ENCODE measurements around the gene BCAS3. TPM values are rescaled to one million over a fixed set of nuclear protein-coding genes. Genes with fewer than 3 reads are reported as not detected.

The BCAS3 gene
- total RNA-seq, 4 donors from 2014 or later = 18.2 to 60.6 (median 23.4) TPM

GRCh38 chr17:61385577-61386236 lies 708.1 kb downstream of the BCAS3 start:
- Histone ChIP-seq H3K4me1 (peaks cover 4 to 6% of the 10 kb centered on the region in 2 donors), H3K4me3 (no peak overlapping the region), H3K36me3 (no peaks in the 10 kb centered on the region), H3K27ac (no peak overlapping the region), H3K9me3 (no peaks in the 10 kb centered on the region), H3K27me3 (no peaks in the 10 kb centered on the region)
- in situ Hi-C loops (cut with MboI; ENCODE audit: low sequenced_read_pairs in 4 of 4) (loop anchor here (25.0 kb wide), 4 partner anchors 373 to 673 kb away; no protein-coding TSS in a partner anchor), intact Hi-C loops (cut with DNase I; ENCODE audit: low total_unique reads) (no loop called here)
- TF ChIP-seq, protein P1, sequence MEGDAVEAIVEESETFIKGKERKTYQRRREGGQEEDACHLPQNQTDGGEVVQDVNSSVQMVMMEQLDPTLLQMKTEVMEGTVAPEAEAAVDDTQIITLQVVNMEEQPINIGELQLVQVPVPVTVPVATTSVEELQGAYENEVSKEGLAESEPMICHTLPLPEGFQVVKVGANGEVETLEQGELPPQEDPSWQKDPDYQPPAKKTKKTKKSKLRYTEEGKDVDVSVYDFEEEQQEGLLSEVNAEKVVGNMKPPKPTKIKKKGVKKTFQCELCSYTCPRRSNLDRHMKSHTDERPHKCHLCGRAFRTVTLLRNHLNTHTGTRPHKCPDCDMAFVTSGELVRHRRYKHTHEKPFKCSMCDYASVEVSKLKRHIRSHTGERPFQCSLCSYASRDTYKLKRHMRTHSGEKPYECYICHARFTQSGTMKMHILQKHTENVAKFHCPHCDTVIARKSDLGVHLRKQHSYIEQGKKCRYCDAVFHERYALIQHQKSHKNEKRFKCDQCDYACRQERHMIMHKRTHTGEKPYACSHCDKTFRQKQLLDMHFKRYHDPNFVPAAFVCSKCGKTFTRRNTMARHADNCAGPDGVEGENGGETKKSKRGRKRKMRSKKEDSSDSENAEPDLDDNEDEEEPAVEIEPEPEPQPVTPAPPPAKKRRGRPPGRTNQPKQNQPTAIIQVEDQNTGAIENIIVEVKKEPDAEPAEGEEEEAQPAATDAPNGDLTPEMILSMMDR (IDR thresholded peaks at IDR 0.05 in 4 of 5, conservative IDR thresholded peaks at IDR 0.05 in 1 of 5) = no peak
- TF ChIP-seq POLR2A (IDR thresholded peaks at IDR 0.05) = no peak
- ATAC-seq = no peak
- no peak for DNase-seq

- Histone ChIP-seq H3K27ac (no peak overlapping the region), H3K9me3 (no peaks in the 10 kb centered on the region), H3K27me3 (no peaks in the 10 kb centered on the region), H3K4me1 (peaks cover 4 to 6% of the 10 kb centered on the region in 2 donors), H3K4me3 (no peak overlapping the region), H3K36me3 (no peaks in the 10 kb centered on the region)
- intact Hi-C loops (cut with DNase I; ENCODE audit: low total_unique reads) = no loop called here
- in situ Hi-C loops (cut with MboI; ENCODE audit: low sequenced_read_pairs in 4 of 4) = loop anchor here (25.0 kb wide), 4 partner anchors 374 to 674 kb away; no protein-coding TSS in a partner anchor
- ATAC-seq = no peak
- DNase-seq = no peak
- TF ChIP-seq, protein P1 (IDR thresholded peaks at IDR 0.05 in 4 of 5, conservative IDR thresholded peaks at IDR 0.05 in 1 of 5) = no peak
- no peak for TF ChIP-seq POLR2A (IDR thresholded peaks at IDR 0.05)
Observed at GRCh38 chr17:61386251-61386650, 708.6 kb downstream of the BCAS3 start.

DNA sequence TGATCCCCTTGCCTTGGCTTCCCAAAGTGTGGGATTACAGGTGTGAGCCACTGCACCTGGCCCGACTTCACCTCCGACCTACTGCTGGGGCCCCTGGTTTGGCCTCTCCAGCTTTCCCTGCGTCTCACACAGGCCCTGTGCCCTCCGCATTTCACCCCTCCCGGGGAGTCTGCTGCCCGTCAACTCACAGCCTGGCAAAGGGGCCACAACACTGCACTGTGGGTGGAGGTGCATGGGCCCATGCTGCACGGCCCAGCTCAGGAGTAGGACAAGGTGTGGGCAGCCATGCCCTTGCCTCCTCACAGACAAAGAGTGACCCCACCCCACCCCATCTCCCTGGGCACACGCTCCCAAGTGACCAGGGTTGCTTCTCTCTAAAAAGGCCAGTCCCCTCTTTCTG lies 709.4 kb downstream of the BCAS3 start:
- TF ChIP-seq POLR2A (IDR thresholded peaks at IDR 0.05) = no peak
- TF ChIP-seq, protein P1 (IDR thresholded peaks at IDR 0.05 in 4 of 5, conservative IDR thresholded peaks at IDR 0.05 in 1 of 5) = no peak

GRCh38 chr17:61387511-61388305 lies 710.1 kb downstream of the BCAS3 start:
- intact Hi-C loops (cut with DNase I; ENCODE audit: low total_unique reads) = no loop called here
- Histone ChIP-seq H3K9me3 (no peaks in the 10 kb centered on the region), H3K36me3 (no peaks in the 10 kb centered on the region), H3K4me3 (no peak overlapping the region), H3K4me1 (peaks cover 4 to 6% of the 10 kb centered on the region in 2 donors), H3K27ac (no peak overlapping the region), H3K27me3 (no peaks in the 10 kb centered on the region)
- in situ Hi-C loops (cut with MboI; ENCODE audit: low sequenced_read_pairs in 4 of 4) = loop anchor here (25.0 kb wide), 4 partner anchors 375 to 675 kb away; no protein-coding TSS in a partner anchor
- DNase-seq (no peak), ATAC-seq (no peak)
- TF ChIP-seq, protein P1 (IDR thresholded peaks at IDR 0.05 in 4 of 5, conservative IDR thresholded peaks at IDR 0.05 in 1 of 5) = no peak
- no peak for TF ChIP-seq POLR2A (IDR thresholded peaks at IDR 0.05)

More for the DNA sequence above, 709.4 kb downstream of the BCAS3 start:
- Histone ChIP-seq H3K27ac (no peak overlapping the region), H3K4me3 (no peak overlapping the region), H3K36me3 (no peaks in the 10 kb centered on the region), H3K9me3 (no peaks in the 10 kb centered on the region), H3K27me3 (no peaks in the 10 kb centered on the region), H3K4me1 (peaks cover 4 to 6% of the 10 kb centered on the region in 2 donors)
- ATAC-seq (no peak), DNase-seq (no peak)
- intact Hi-C loops (cut with DNase I; ENCODE audit: low total_unique reads) = no loop called here
- in situ Hi-C loops (cut with MboI; ENCODE audit: low sequenced_read_pairs in 4 of 4) = loop anchor here (25.0 kb wide), 4 partner anchors 375 to 675 kb away; no protein-coding TSS in a partner anchor
